Measurements from ENCODE around the gene PTPN20. TPM values are rescaled to one million over a fixed set of nuclear protein-coding genes. Genes with fewer than 3 reads are reported as not detected.

PTPN20 gene
- total and polyA plus RNA-seq, 2 of the 8 experiments (the other 6 are each of a cell fraction or from before 2014, with no cell fraction given), result not detected

DNA sequence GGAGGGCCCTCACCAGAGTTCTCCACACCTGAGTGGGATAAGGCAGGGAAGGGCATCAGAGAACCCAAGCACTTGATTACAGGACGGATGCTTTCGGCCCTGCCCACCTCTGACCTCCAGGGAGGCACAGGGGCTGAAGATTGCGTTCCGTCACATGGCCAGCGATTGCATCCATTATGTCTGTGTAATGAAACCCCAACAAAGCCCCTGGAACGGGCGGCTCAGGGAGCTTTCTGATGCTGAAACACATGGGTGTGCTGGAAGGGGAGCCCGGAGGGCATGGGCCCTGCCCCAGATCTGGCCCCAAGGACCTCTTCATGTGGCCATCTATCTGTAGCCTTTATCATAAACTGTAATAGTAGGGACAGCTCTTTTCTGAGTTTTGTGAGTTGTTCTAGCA lies 117.2 kb downstream of the PTPN20 start:
- no peaks in the 10 kb centered on the region for H3K79me1 ChIP-seq (ENCODE audit: low read depth, low read length)
- H2BK120ac ChIP-seq (replicated peaks; ENCODE audit: low read depth, low read length), result no peak overlapping the region
- DNase-seq (ENCODE audit: low read depth in 1 of 2, low spot score in 2 of 2), result peak in 1 of 2 experiments; percentile 28
- H2BK12ac ChIP-seq (ENCODE audit: low read depth, low read length), result no peak overlapping the region
- peaks cover 0 to 5% of the 10 kb centered on the region in 2 experiments for H4K20me1 ChIP-seq (replicated peaks in 1 of 2; ENCODE audit: control insufficient read depth in 1 of 2, insufficient read depth in 2 of 2, low read length in 2 of 2)
- no peak overlapping the region for H3K4me3 ChIP-seq (ENCODE audit: extremely low read depth in 1 of 4, insufficient read depth in 2 of 4, low read depth in 3 of 4, low read length in 4 of 4)
- POLR2A ChIA-PET (ENCODE audit: partially characterized antibody), result no interaction called here
- H3K9ac ChIP-seq (replicated peaks in 1 of 4; ENCODE audit: extremely low read depth in 1 of 4, low read depth in 3 of 4, low read length in 3 of 4), result no peak overlapping the region
- H3K18ac ChIP-seq (ENCODE audit: extremely low read depth, low read length), result no peak overlapping the region
- H3K56ac ChIP-seq (replicated peaks; ENCODE audit: insufficient read length, low read depth, low read length), result no peak overlapping the region
- no peak overlapping the region for H3K23ac ChIP-seq (ENCODE audit: insufficient read length)
- CTCF ChIA-PET (ENCODE audit: partially characterized antibody), result interaction anchor here (0.9 to 13.8 kb wide), 10 partner anchors 9 to 312 kb away, joined by 3 to 180 read pairs (median 6); no protein-coding TSS in a partner anchor
- H3K27me3 ChIP-seq (replicated peaks in 1 of 4; ENCODE audit: control insufficient read depth in 3 of 4, extremely low read depth in 1 of 4, insufficient read depth in 3 of 4, low read length in 3 of 4), result 0 out of 7 replicates have a peak, but pooled peaks cover 0 to 2% (median 0%) of the 10 kb centered on the region in 4 experiments
- no peak overlapping the region for H3K4me2 ChIP-seq (ENCODE audit: insufficient read depth in 1 of 2, low read depth in 2 of 2, low read length in 2 of 2)
- H4K91ac ChIP-seq (replicated peaks; ENCODE audit: insufficient read length, low read length), result no peak overlapping the region
- 93% methylated on average over 8 of the region's 8 CpGs; no CpG with 5 or more reads in 1 of the 2 experiments for WGBS, 2 experiments (ENCODE audit: extremely low coverage in 1 of 2, insufficient coverage in 1 of 2, insufficient read length in 1 of 2, insufficient replicate concordance in 2 of 2, low coverage in 1 of 2, low lambda C conversion rate in 2 of 2, missing lambda C conversion rate in 1 of 2)
- no peak overlapping the region for H2BK15ac ChIP-seq (ENCODE audit: low read length)
- H3K79me2 ChIP-seq (ENCODE audit: control insufficient read depth in 1 of 2, insufficient read depth in 2 of 2, low read length in 2 of 2), result no peaks in the 10 kb centered on the region
- no peak for FAIRE-seq
- H4K5ac ChIP-seq (ENCODE audit: insufficient read length, low read depth, low read length), result no peak overlapping the region
- no peak overlapping the region for H3K27ac ChIP-seq (ENCODE audit: low read depth, low read length)
- no peaks in the 10 kb centered on the region for H3K36me3 ChIP-seq (ENCODE audit: control insufficient read depth in 2 of 4, insufficient read depth in 4 of 4, low read length in 3 of 4)
- no peak overlapping the region for H4K8ac ChIP-seq (ENCODE audit: extremely low read depth, insufficient read depth, low read length)
- no peak overlapping the region for H2BK20ac ChIP-seq (ENCODE audit: low read length)
- TF ChIP-seq SUZ12 (IDR thresholded peaks at IDR 0.05; ENCODE audit: low read length) (no peak), POLR2A (IDR thresholded peaks at IDR 0.05; ENCODE audit: control extremely low read depth in 1 of 2, low read depth in 2 of 2, low read length in 2 of 2) (no peak), SAP30 (IDR thresholded peaks at IDR 0.05; ENCODE audit: insufficient read depth, insufficient replicate concordance, low read length) (no peak), EP300 (IDR thresholded peaks at IDR 0.05; ENCODE audit: borderline replicate concordance in 1 of 2, low read depth in 2 of 2, low read length in 2 of 2) (no peak), TAF7 (optimal IDR thresholded peaks at IDR 0.05; ENCODE audit: borderline replicate concordance, low read depth, low read length) (no peak), CBX5 (IDR thresholded peaks at IDR 0.05; ENCODE audit: low read depth, low read length) (no peak), POU5F1 (IDR thresholded peaks at IDR 0.05; ENCODE audit: low read depth, low read length) (no peak)
- TF ChIP-seq, protein P1, sequence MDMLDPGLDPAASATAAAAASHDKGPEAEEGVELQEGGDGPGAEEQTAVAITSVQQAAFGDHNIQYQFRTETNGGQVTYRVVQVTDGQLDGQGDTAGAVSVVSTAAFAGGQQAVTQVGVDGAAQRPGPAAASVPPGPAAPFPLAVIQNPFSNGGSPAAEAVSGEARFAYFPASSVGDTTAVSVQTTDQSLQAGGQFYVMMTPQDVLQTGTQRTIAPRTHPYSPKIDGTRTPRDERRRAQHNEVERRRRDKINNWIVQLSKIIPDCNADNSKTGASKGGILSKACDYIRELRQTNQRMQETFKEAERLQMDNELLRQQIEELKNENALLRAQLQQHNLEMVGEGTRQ (IDR thresholded peaks at IDR 0.05; ENCODE audit: low read length), result no peak
- H2AK5ac ChIP-seq (ENCODE audit: low read depth, low read length), result no peak overlapping the region
- no peak overlapping the region for H2BK5ac ChIP-seq (ENCODE audit: low read depth, low read length)
- no peak overlapping the region for H3K14ac ChIP-seq (ENCODE audit: insufficient read length)
- H3K4ac ChIP-seq (replicated peaks; ENCODE audit: insufficient read length, low read depth, low read length), result no peak overlapping the region
- peaks cover 6% of the 10 kb centered on the region for H3K23me2 ChIP-seq (ENCODE audit: low read depth, low read length)
- H2AFZ ChIP-seq (ENCODE audit: low read length), result no peak overlapping the region
- no peaks in the 10 kb centered on the region for H3K4me1 ChIP-seq (replicated peaks in 1 of 4; ENCODE audit: control insufficient read depth in 3 of 4, insufficient read depth in 4 of 4, low read length in 3 of 4)
- no peaks in the 10 kb centered on the region for H3K9me3 ChIP-seq (ENCODE audit: insufficient read depth in 2 of 2, low read depth in 1 of 2, low read length in 1 of 2)
